Measurements from ENCODE around the gene ITPK1. TPM values are rescaled to one million over a fixed set of nuclear protein-coding genes. Genes with fewer than 3 reads are reported as not detected.
"Not testable (repeated sequence)": the region's sequence is repeated elsewhere in the genome, so short reads cannot be mapped to it uniquely, and the experiment has no call there.

The ITPK1 gene
- 48.6 and 90.7 TPM in 2 replicates for total RNA-seq (2014; rRNA removed; shearing (Covaris generic))

- DNase-seq (ENCODE audit: low spot score): peak; percentile 52
- in situ Hi-C loops (cut with HindIII; ENCODE audit: low sequenced_read_pairs): no loop called here
Observed at GRCh38 chr14:93115821-93116675, at the start of gene ITPK1. Gene ITPK1, minus strand, starts transcription at chr14:93115925. Its CDS starts 762 bp downstream, at chr14:93115163.

- in situ Hi-C loops (cut with HindIII; ENCODE audit: low sequenced_read_pairs): no loop called here
Observed at GRCh38 chr14:93163564-93163963, 47.8 kb upstream of the ITPK1 start.

DNA sequence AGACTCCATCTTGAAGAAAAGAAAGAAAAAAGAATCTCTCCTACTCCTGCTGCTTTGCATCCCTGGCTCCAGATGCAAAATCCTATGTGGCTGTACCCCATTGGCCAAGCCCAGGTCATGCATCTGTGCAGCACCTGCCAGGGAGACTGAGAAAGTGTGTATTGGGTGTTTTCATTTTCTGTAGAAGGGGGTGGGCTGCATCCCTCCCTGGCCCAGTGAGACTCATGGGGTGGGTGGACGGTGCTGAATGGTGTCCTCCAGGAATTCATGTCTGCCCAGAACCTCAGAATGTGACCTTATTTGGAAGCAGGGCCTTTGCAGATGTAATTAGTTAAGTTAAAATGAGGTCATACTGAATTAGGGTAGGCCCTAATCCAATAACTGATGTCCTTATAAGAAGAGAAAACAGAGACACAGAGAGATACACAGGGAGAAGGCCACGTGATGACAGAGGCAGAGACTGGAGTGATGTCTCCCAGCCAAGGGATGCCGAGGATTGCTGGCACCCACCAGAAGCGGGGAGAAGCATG lies 45.8 kb upstream of the ITPK1 start:
- in situ Hi-C loops (cut with HindIII; ENCODE audit: low sequenced_read_pairs): no loop called here
- no peak for DNase-seq (ENCODE audit: low spot score)

More at GRCh38 chr14:93163564-93163963, 47.8 kb upstream of the ITPK1 start:
- DNase-seq (ENCODE audit: low spot score): no peak

- in situ Hi-C loops (cut with HindIII; ENCODE audit: low sequenced_read_pairs): no loop called here
- no peak for DNase-seq (ENCODE audit: low spot score)
Observed at GRCh38 chr14:93160353-93160801, 44.7 kb upstream of the ITPK1 start.

- in situ Hi-C loops (cut with HindIII; ENCODE audit: low sequenced_read_pairs); DNase-seq (ENCODE audit: low spot score): not testable (repeated sequence)
Observed at GRCh38 chr14:93159625-93160352, 44.1 kb upstream of the ITPK1 start.

DNA sequence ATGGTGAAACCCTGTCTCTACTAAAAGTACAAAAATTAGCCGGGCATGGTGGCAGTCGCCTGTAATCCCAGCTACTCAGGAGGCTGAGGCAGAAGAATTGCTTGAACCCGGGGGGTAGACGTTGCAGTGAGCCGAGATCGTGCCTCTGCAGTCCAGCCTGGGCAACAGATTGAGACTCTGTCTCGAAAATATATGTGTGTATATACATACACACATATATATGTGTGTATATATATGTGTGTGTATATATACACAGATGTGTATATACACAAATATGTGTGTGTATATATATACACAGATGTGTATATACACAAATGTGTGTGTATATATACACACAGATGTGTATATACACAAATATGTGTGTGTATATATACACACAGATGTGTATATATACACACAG lies 42.6 kb upstream of the ITPK1 start:
- in situ Hi-C loops (cut with HindIII; ENCODE audit: low sequenced_read_pairs); DNase-seq (ENCODE audit: low spot score): not testable (repeated sequence)

GRCh38 chr14:93156693-93157369 lies 41.1 kb upstream of the ITPK1 start:
- DNase-seq (ENCODE audit: low spot score): no peak
- in situ Hi-C loops (cut with HindIII; ENCODE audit: low sequenced_read_pairs): no loop called here

DNA sequence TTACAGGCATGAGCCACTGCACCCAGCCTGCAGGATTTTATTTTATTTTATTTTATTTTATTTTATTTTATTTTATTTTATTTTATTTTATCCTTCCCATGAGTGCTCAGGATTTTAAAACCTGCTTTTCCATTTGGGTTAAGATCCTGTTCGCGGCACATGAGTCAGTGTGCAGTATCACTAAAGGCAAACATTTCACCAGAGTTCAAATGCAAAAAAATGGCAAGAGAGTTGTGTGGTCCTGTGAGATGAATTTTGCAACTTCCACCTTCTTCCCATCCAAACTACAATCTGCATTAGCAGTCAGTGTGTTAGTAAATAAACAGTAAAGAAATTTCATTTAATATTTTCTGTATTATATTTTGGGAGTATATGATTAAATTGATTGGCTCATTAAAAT lies 39.9 kb upstream of the ITPK1 start:
- no peak for DNase-seq (ENCODE audit: low spot score)
- in situ Hi-C loops (cut with HindIII; ENCODE audit: low sequenced_read_pairs): no loop called here

- DNase-seq (ENCODE audit: low spot score): no peak
- in situ Hi-C loops (cut with HindIII; ENCODE audit: low sequenced_read_pairs): no loop called here
Observed at GRCh38 chr14:93153121-93153520, 37.4 kb upstream of the ITPK1 start.

- DNase-seq (ENCODE audit: low spot score): no peak
- in situ Hi-C loops (cut with HindIII; ENCODE audit: low sequenced_read_pairs): no loop called here
Observed at GRCh38 chr14:93150227-93151208, 34.8 kb upstream of the ITPK1 start.

- DNase-seq (ENCODE audit: low spot score): no peak
- in situ Hi-C loops (cut with HindIII; ENCODE audit: low sequenced_read_pairs): no loop called here
Observed at GRCh38 chr14:93148979-93149378, 33.3 kb upstream of the ITPK1 start.

DNA sequence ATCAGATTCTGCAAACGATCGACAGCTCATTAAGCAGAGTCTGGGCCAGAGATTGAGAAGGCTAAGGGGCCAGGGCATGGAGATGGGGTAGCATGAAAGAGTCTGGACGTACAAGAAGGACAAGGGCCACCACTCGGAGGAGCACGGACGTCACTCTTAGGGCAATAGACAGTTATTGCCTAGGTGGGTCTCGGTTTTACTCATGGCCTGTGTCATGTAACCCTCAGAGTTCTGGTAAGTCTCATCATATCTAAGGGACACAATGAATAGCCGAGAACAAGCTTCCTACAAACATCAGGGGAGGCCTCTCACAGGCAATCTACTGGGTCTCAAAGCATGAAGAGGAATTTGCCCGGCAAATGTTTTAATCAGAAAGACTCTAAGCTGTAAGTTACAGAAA lies 30.4 kb upstream of the ITPK1 start:
- no peak for DNase-seq (ENCODE audit: low spot score)
- in situ Hi-C loops (cut with HindIII; ENCODE audit: low sequenced_read_pairs): no loop called here

- in situ Hi-C loops (cut with HindIII; ENCODE audit: low sequenced_read_pairs): no loop called here
- DNase-seq (ENCODE audit: low spot score): no peak
Observed at GRCh38 chr14:93142854-93143652, 27.3 kb upstream of the ITPK1 start.

DNA sequence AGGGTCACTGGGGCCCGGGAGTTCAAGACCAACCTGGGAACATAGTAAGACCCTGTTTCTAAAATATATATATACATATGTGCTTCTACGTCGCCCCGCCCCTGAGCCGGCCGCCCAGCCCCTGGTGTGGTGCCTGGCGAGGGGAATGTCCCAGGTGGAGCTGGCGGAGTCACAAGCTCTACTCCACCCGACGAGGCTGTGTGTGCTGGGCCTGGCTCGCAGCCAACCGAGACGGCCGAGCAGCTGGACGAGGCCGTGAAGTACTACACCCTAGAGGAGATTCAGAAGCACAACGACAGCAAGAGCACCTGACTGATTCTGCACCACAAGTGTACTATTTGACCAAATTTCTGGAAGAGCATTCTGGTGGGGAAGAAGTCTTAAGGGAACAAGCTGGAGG lies 22.1 kb upstream of the ITPK1 start:
- no peak for DNase-seq (ENCODE audit: low spot score)
- in situ Hi-C loops (cut with HindIII; ENCODE audit: low sequenced_read_pairs): no loop called here

DNA sequence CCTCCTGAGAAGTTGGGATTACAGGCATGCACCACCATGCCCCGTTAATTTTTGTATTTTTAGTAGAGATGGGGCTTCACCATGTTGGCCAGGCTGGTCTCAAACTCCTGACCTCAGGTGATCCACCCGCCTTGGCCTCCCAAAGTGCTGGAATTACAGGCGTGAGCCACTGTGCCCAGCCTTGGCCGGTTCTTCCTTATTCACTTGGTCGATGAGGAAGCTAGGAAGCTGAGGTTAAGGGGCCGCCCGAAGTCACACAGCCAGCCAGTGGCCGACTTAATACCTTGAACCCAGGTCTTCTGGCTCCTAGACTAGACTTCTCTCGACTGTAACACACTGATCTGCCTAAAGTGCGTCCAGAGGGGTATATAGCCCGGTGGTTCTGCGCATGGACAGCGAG lies 20.8 kb upstream of the ITPK1 start:
- in situ Hi-C loops (cut with HindIII; ENCODE audit: low sequenced_read_pairs); DNase-seq (ENCODE audit: low spot score): not testable (repeated sequence)

- in situ Hi-C loops (cut with HindIII; ENCODE audit: low sequenced_read_pairs): no loop called here
Observed at GRCh38 chr14:93136009-93136408, 20.3 kb upstream of the ITPK1 start.

GRCh38 chr14:93135399-93135798 lies 19.7 kb upstream of the ITPK1 start:
- in situ Hi-C loops (cut with HindIII; ENCODE audit: low sequenced_read_pairs): no loop called here
- DNase-seq (ENCODE audit: low spot score): no peak

More at GRCh38 chr14:93136009-93136408, 20.3 kb upstream of the ITPK1 start:
- no peak for DNase-seq (ENCODE audit: low spot score)

DNA sequence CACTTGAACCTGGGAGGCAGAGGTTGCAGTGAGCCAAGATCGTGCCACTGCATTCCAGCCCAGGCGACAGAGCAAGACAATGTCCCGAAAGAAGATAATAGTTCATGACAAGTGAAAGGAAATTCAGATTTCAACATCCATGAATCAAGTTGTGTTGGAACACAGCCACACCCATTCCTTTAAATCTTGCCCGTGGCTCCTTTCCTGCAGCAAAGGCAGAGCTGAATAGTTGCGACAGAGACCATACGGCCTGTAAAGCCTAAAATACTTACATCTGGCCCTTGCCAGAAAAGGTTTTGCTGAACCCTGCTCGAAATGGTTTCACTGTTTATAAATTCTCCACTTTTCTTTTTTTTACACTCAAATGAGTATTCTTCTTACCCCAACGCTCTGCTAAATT lies 17.7 kb upstream of the ITPK1 start:
- in situ Hi-C loops (cut with HindIII; ENCODE audit: low sequenced_read_pairs): no loop called here
- no peak for DNase-seq (ENCODE audit: low spot score)

All from G401 (cell line).